22Rv1 (cell line): ENCODE data around the gene MYL9.

ENCODE experiments used
- ZFX ChIP-seq: fragments of 450-650 bp; IDR thresholded peaks from 2 replicates; pipeline ENCODE4 v1.6.1; 2017; ENCODE audit warnings: antibody characterized with exemption, borderline replicate concordance
- TF ChIP-seq, protein P1 (sequence below): fragments of 450-650 bp; IDR thresholded peaks from 2 replicates; pipeline ENCODE4 v1.5.1; 2017; ENCODE audit warnings: mild to moderate bottlenecking

DNA sequence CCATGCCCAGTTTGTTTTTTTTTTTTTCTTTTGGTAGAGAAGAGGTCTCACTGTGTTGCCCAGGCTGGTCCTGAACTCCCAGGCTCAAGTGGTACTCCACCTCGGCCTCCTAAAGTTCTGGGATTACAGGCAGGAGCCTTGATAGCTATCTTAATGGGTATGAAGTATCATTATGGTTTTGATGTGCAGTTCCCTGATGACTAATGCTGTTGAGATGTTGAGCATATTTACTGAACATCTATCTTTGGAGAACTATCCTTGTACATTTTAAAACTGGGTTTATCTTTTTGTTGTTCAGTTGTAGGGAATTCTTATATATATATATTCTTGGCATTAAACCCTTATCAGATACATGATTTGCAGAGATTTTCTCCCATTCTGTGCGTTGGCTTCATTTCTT, 21.4 kb upstream of the MYL9 start:
- TF ChIP-seq, protein P1, sequence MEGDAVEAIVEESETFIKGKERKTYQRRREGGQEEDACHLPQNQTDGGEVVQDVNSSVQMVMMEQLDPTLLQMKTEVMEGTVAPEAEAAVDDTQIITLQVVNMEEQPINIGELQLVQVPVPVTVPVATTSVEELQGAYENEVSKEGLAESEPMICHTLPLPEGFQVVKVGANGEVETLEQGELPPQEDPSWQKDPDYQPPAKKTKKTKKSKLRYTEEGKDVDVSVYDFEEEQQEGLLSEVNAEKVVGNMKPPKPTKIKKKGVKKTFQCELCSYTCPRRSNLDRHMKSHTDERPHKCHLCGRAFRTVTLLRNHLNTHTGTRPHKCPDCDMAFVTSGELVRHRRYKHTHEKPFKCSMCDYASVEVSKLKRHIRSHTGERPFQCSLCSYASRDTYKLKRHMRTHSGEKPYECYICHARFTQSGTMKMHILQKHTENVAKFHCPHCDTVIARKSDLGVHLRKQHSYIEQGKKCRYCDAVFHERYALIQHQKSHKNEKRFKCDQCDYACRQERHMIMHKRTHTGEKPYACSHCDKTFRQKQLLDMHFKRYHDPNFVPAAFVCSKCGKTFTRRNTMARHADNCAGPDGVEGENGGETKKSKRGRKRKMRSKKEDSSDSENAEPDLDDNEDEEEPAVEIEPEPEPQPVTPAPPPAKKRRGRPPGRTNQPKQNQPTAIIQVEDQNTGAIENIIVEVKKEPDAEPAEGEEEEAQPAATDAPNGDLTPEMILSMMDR = no peak
- no peak for TF ChIP-seq ZFX
